Measurements from ENCODE around the gene ALDH5A1. TPM values are rescaled to one million over a fixed set of nuclear protein-coding genes. Genes with fewer than 3 reads are reported as not detected.
A peak's percentile ranks its signal among the peaks of the same experiment; 100 is the strongest.

ALDH5A1 gene
- total and polyA plus RNA-seq, 10 of the 15 experiments (the other 5 are each of a cell fraction or from before 2014, with no cell fraction given), result 2.6 to 13.8 (median 9.3) TPM

GRCh38 chr6:24497254-24497970, 2.6 kb downstream of the ALDH5A1 start:
- RAD21 ChIA-PET (ENCODE audit: unreplicated experiment), result interaction anchor here (5.3 kb wide), 1 partner anchor 25 kb away, joined by 81 read pairs; no protein-coding TSS in a partner anchor
- H3K27me3 ChIP-seq (replicated peaks in 1 of 2; ENCODE audit: control insufficient read depth in 2 of 2, insufficient read depth in 2 of 2, low read length in 1 of 2), result no peaks in the 10 kb centered on the region
- intact Hi-C loops (cut with micrococcal nuclease; ENCODE audit: unreplicated experiment) (no loop called here), in situ Hi-C loops (cut with MboI) (no loop called here)
- H3K27ac ChIP-seq (ENCODE audit: control insufficient read depth, insufficient read depth), result no peak overlapping the region
- no peak overlapping the region for H3K4me3 ChIP-seq
- no TSS peak for BruUV-seq (replicated peaks)
- H3K9me3 ChIP-seq (replicated peaks; ENCODE audit: control insufficient read depth, insufficient read depth, low read length), result no peaks in the 10 kb centered on the region; the same call in 2 of the 3 replicates
- no peak for ATAC-seq
- WGBS (ENCODE audit: insufficient coverage, insufficient replicate concordance, low lambda C conversion rate, missing lambda C conversion rate), result 74% methylated on average over 11 of the region's 11 CpGs
- no peaks in the 10 kb centered on the region for H3K36me3 ChIP-seq (ENCODE audit: control insufficient read depth in 2 of 2, insufficient read depth in 2 of 2, low read length in 1 of 2)
- FAIRE-seq, result no peak
- H3K4me1 ChIP-seq (ENCODE audit: control insufficient read depth, insufficient read depth, low read length), result peaks cover 3% of the 10 kb centered on the region; the same call in 1 of the 2 replicates
- H3K79me2 ChIP-seq (ENCODE audit: control insufficient read depth, insufficient read depth, low read length), result no peaks in the 10 kb centered on the region
- H4K20me1 ChIP-seq (ENCODE audit: control insufficient read depth, insufficient read depth), result no peaks in the 10 kb centered on the region
- TF ChIP-seq FOXK2 (IDR thresholded peaks at IDR 0.05) (no peak), SMC3 (IDR thresholded peaks at IDR 0.05; ENCODE audit: borderline replicate concordance, low read length) (no peak), RUNX3 (IDR thresholded peaks at IDR 0.05; ENCODE audit: low read length) (peak; percentile 23; the same call in 1 of the 2 replicates)
- no peak for DNase-seq (ENCODE audit: low read depth, low spot score)
- POLR2A ChIA-PET, result interaction anchor here (1.6 kb wide), 1 partner anchor 168 kb away, joined by 4 read pairs; no protein-coding TSS in a partner anchor
- no peak overlapping the region for H3K9ac ChIP-seq (ENCODE audit: control insufficient read depth, insufficient read depth, low read length)
- no peak overlapping the region for H3K4me2 ChIP-seq (ENCODE audit: control insufficient read depth, insufficient read depth)
- CTCF ChIA-PET, result interaction anchor here (0.8 to 11.3 kb wide), 4 partner anchors 17 to 214 kb away, joined by 3 to 233 read pairs (median 3); no protein-coding TSS in a partner anchor
- SMC1A ChIA-PET (ENCODE audit: uncharacterized antibody, unreplicated experiment), result interaction anchor here (0.5 to 7.4 kb wide), 3 partner anchors 20 to 114 kb away, joined by 3 to 68 read pairs (median 17); no protein-coding TSS in a partner anchor
- H2AFZ ChIP-seq (ENCODE audit: control insufficient read depth, low read depth, low read length), result no peak overlapping the region

DNA sequence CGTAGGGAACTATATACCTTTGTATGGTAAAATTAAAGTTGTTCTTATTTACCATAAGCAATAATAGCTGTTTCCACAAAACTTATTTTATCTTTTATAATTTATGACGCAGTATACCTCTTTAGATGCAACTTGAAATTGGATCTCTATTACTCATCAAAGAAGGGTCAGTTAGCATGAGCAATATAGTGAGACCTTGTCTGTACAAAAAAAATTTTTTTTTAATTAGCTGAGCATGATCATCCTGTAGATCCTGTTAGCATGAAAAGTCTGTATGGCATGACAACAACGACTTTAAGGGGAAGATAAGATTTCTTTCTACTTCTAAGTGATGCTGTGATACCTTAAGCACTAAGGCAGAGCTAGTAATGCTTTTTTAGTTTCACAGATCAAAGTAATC, 5.9 kb downstream of the ALDH5A1 start:
- BruUV-seq (replicated peaks), result no TSS peak
- ChIA-PET SMC1A (ENCODE audit: uncharacterized antibody, unreplicated experiment) (interaction anchor here (0.6 to 1.4 kb wide), 8 partner anchors 9 to 504 kb away, joined by 3 to 4 read pairs (median 3); no protein-coding TSS in a partner anchor), POLR2A (no interaction called here), CTCF (interaction anchor here (0.9 to 2.5 kb wide), 6 partner anchors 10 to 78 kb away, joined by 3 to 14 read pairs (median 3); no protein-coding TSS in a partner anchor), RAD21 (ENCODE audit: unreplicated experiment) (interaction anchor here (1.1 kb wide), 1 partner anchor 22 kb away, joined by 3 read pairs; no protein-coding TSS in a partner anchor)
- in situ Hi-C loops (cut with MboI) (no loop called here), intact Hi-C loops (cut with micrococcal nuclease; ENCODE audit: unreplicated experiment) (no loop called here)
- no peak for ATAC-seq
- WGBS (ENCODE audit: insufficient coverage, insufficient replicate concordance, low lambda C conversion rate, missing lambda C conversion rate), result 64% methylated on average over 3 of the region's 3 CpGs
- no peak for FAIRE-seq
- Histone ChIP-seq H3K79me2 (ENCODE audit: control insufficient read depth, insufficient read depth, low read length) (no peaks in the 10 kb centered on the region), H3K36me3 (ENCODE audit: control insufficient read depth in 2 of 2, insufficient read depth in 2 of 2, low read length in 1 of 2) (no peaks in the 10 kb centered on the region), H3K4me1 (ENCODE audit: control insufficient read depth, insufficient read depth, low read length) (no peaks in the 10 kb centered on the region), H3K27me3 (replicated peaks in 1 of 2; ENCODE audit: control insufficient read depth in 2 of 2, insufficient read depth in 2 of 2, low read length in 1 of 2) (no peaks in the 10 kb centered on the region), H2AFZ (ENCODE audit: control insufficient read depth, low read depth, low read length) (no peak overlapping the region), H3K9ac (ENCODE audit: control insufficient read depth, insufficient read depth, low read length) (no peak overlapping the region), H3K4me2 (ENCODE audit: control insufficient read depth, insufficient read depth) (no peak overlapping the region), H4K20me1 (ENCODE audit: control insufficient read depth, insufficient read depth) (no peaks in the 10 kb centered on the region), H3K9me3 (replicated peaks; ENCODE audit: control insufficient read depth, insufficient read depth, low read length) (no peaks in the 10 kb centered on the region; the same call in 2 of the 3 replicates), H3K27ac (ENCODE audit: control insufficient read depth, insufficient read depth) (no peak overlapping the region), H3K4me3 (no peak overlapping the region)
- TF ChIP-seq LARP7 (IDR thresholded peaks at IDR 0.05) (no peak), DPF2 (IDR thresholded peaks at IDR 0.05) (no peak), NFYB (IDR thresholded peaks at IDR 0.05; ENCODE audit: insufficient read depth, low read depth, low read length) (no peak), TARDBP (IDR thresholded peaks at IDR 0.05; ENCODE audit: borderline replicate concordance) (no peak), SMAD5 (IDR thresholded peaks at IDR 0.05; ENCODE audit: low read depth) (no peak), IKZF2 (IDR thresholded peaks at IDR 0.05) (no peak), RCOR1 (conservative IDR thresholded peaks at IDR 0.05; ENCODE audit: low read depth, low read length) (no peak)
- no peak for DNase-seq (ENCODE audit: low read depth, low spot score)
